Stomach (tissue), 4 donors: ENCODE results near the gene PRKCZ.

ENCODE experiments used
- CTCF ChIP-seq, 7 experiments: fragments of 450-650 bp in 4 of 7; fragments of 200-600 bp in 3 of 7; sonication (generic) in 3 of 7; IDR thresholded peaks; one replicate each; pipeline ENCODE4 v1.5.1; 2016 to 2019; ENCODE audit warnings: antibody characterized with exemption in 7 of 7, control low read depth in 2 of 7, mild to moderate bottlenecking in 1 of 7
- EP300 ChIP-seq: sonication (generic); formaldehyde crosslinking; IDR thresholded peaks from one replicate; pipeline ENCODE4 v1.6.1; 2017; ENCODE audit warnings: antibody characterized with exemption
- POLR2A ChIP-seq, 4 donors: fragments of 450-650 bp; IDR thresholded peaks; one replicate each; pipeline ENCODE4 v1.6.1; 2016; ENCODE audit warnings: antibody characterized with exemption in 4 of 4, control low read depth in 2 of 4, mild to moderate bottlenecking in 1 of 4, moderate library complexity in 1 of 4
- POLR2AphosphoS5 ChIP-seq, 3 donors: sonication (generic); formaldehyde crosslinking; IDR thresholded peaks; one replicate each; pipeline ENCODE4 v1.6.1; 2016; ENCODE audit warnings: antibody characterized with exemption in 3 of 3

GRCh38 chr1:2072109-2072806 lies 22.0 kb downstream of the PRKCZ start:
- TF ChIP-seq CTCF (IDR thresholded peaks at IDR 0.05) (no peak), POLR2A (IDR thresholded peaks at IDR 0.05) (no peak), POLR2AphosphoS5 (IDR thresholded peaks at IDR 0.05) (no peak), EP300 (no peak)
